Hematopoietic multipotent progenitor cell treated with erythropoietin and hydrocortisone succinate and interleukin-3 and kit ligand, for 8 days (in vitro differentiated cells): ENCODE results near the gene AXDND1.
"Not testable (repeated sequence)": the region's sequence is repeated elsewhere in the genome, so short reads cannot be mapped to it uniquely, and the experiment has no call there.

Experiments
- DNase-seq: peaks from one replicate; pipeline ENCODE4 v3.0.0-alpha.2; 2015

The AXDND1 gene

DNA sequence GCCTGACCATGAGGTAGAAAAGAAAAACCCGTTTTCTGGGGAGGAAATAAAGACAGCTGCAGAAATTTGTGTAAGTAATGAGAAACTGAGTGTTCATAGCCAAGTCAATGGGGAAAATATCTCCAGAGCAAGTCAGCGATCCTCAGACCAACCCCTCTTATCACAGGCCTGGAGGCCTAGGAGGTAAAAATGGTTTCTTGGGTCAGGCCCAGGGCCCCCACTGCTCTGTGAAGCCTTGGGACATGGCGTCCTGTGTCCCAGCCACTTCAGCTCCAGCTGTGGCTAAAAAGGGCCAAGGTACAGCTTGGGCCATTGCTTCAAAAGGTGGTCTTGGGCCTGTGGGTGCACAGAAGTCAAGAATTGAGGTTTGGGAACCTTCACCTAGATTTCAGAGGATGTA, 108.9 kb downstream of the AXDND1 start:
- no peak for DNase-seq

GRCh38 chr1:179476484-179476883, 110.7 kb downstream of the AXDND1 start:
- no peak for DNase-seq

- DNase-seq = no peak
Measured at GRCh38 chr1:179478370-179478769, 112.6 kb downstream of the AXDND1 start.

DNA sequence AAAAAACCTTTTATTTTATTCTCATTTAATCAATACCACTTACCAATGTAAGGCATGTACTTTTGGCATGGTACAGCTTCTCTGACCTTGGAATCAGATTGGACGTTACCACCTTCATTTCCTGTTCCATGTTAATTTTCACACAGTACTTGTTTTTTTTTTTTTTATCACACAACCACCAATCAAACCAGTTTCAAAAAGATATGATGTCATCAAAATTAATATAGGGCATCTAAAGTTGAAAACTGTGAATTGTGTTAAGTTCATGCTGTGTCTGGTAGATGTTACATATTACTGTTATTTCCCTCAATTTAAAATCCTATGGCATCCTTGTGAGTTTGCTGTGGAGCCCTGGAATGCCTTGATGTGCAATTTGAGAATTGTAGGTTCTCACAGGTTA, 124.8 kb downstream of the AXDND1 start:
- no peak for DNase-seq

DNA sequence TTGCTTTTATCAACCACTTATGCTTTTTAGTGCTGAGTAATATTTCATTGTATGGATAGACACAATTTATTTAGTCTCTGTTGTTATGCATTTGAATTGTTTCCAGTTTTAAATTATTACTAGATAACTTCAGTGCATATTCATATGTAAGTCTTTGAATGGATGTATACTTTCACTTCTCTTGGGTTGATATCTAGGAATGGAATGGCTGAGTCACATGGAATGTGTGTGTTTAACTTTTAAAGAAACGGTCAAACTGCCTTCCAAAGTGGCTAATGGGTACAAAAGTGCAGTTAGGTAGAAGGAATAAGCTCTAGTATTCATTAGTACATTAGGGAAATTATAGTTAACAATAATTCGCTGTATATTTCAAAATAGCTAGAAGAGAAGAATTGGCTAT, 127.6 kb downstream of the AXDND1 start:
- no peak for DNase-seq

DNA sequence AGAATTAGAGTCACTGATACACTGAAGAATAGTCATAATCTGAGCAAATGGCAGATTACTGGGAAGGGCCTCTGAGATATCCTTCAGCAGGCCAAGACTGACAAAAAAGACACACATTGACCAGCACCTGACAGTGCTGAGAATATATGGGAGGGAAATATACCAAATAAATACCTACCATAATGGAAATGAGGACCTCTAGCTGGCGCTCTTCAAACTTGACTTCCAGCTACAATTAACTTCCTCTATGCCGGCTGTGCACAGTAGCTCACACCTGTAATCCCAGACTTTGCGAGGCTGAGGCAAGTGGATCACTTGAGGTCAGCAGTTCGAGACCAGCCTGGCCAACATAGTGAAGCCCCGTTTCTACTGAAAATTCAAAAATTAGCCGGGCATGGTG, 140.4 kb downstream of the AXDND1 start:
- no peak for DNase-seq

DNA sequence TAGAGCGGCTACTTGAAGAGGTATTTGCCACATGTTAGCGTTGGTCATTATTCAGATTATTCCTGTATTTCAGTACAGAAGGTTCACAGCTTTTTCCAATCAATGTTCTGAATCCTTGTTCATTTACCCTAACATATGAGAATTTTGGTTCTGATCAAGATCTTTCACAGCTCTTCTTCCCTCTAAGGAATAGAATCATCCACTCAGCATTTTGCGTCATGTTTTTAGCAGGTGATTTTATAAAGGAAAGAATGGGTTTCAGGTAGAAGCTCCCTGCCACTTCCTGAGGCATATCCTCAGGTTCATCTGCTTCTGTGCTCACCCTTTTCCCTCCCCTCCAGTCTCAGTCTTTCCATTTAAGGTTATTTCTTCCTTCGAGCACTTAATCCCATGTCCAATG, 143.6 kb downstream of the AXDND1 start:
- no peak for DNase-seq

DNA sequence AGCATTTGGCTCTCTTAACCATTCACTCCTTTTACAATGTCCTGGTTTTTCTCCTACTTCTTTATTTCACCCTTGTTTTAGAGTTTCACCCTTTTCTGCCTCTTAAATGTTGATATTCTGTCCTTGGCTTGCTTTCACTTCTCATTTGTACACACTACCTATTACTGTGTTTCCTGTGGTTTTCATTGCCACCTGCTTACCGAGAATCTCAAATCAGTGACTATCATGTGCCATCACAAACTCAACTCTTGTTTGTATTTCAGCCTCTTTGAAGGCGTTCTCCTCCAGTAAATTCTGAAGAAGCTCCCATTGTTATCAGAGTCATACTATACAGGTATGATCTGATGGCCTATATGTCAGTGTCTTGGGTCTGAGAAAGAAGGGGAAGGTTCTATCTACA, 144.3 kb downstream of the AXDND1 start:
- no peak for DNase-seq

DNA sequence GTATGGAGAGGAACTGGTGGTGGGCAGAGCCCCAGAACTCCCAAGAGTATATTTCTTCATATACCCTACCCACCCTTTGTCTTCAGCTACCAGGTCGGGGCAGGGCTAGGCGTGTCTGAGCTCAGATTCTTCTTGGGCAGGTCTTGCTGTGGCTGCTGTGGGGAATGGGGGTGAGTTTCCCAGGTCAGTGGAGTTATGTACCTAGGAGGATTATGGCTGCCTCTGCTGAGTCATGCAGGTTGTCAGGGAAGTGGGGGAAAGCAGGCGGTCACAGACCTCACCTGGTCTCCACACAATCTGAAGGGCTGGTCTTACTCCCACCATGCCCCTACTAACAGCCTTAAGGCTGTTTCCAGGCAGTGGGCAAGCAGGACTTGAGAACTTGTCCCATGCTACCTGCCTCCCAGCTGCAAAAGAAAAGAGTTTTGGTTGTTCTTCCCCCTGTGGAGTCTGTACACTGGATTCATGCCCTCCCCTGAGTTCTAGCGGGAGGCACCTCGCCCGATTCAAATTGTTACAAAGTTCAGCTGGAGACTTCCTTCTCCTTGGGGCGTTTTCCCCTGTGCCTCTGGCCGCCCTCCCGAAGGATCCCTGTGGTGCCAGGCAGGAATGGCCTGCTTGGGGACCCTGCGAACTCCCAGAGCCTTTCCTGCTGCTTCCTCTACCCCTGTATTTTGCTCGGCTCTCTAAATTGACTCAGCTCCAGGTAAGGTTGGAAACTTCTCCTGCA, 151.4 kb downstream of the AXDND1 start:
- DNase-seq = no peak

DNA sequence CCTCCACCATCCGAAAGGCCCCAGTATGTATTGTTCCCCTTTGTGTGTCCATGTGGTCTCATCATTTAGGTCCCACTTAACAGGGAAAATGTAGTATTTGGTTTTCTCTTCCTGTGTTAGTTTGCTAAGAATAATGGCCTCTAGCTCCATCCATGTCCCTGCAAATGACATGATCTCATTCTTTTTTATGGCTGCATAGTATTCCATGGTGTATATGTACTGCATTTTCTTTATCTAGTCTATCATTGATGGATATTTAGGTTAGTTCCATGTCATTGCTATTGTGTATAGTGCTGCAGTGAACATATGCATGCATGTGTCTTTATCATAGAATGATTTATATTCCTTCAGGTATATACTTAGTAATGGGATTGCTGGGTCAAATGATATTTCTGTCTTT, 152.8 kb downstream of the AXDND1 start:
- not testable (repeated sequence) for DNase-seq

DNA sequence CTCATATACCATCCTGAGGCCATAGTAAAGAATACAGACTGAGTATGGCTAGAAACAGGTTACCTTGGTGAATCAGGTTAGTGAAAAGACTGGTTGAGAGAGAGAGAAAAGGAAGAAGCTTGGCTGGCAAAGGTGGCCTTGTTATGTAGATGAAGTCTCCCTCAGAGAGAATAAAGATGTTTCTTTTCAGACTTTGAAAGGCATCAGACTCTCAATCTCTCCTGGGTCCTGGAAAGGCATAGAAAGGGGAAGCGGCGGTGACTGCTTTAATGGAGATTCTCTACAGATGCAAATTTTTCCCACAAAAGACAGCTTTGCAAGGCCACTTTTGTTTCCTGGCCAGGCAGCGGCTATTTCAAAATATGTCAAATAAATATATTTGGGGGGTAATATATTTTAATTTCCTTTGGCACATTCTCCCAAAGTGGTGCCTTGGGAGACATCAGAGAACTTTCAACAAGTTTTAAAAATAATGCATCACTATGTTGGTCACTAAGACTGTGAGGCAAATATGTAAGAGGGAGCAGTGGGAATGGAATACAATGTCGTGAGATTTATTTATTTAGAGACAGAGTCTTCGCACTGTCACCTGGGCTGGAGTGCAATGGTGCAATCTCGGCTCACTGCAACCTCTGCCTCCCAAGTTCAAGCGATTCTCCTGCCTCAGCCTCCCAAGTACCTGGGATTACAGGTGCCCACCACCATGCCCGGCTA, 163.9 kb downstream of the AXDND1 start:
- DNase-seq = no peak

DNA sequence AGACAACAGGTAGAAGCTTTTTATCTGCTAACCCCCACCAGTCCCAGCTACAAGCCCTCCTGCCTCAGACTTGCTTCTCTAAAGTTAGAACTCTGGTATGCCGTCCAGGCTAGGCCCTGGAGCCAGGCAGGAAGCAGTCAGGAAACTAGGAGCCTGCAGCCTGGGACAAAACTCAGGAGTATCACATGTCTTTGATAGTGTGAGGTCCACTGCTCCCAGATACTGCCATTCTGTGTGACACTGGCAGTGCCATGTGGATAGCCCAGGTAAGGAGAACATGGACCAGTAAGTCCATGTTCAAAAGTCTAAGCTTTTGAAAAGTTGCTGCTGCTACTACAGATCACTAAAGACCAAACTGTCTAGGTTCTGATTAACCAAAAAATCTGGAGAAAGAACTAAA, 164.6 kb downstream of the AXDND1 start:
- no peak for DNase-seq

DNA sequence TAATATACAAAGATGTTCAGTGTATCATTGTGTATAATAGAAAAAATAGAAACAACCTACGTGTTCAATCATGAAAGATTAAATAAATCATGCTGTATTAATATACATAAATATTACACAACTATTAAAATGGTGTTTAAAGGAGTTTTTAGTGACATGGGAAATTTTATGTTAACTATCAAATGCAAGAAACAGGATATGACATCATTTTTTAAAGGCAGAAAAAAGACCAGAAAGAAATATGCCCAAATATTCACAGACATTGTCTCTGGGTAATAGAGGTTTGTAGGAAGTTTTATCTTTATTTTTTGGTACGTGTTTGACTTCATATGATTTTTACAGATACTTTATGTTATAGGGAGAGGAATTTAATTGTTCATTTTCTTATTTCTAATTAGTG, 176.0 kb downstream of the AXDND1 start:
- DNase-seq = no peak

DNA sequence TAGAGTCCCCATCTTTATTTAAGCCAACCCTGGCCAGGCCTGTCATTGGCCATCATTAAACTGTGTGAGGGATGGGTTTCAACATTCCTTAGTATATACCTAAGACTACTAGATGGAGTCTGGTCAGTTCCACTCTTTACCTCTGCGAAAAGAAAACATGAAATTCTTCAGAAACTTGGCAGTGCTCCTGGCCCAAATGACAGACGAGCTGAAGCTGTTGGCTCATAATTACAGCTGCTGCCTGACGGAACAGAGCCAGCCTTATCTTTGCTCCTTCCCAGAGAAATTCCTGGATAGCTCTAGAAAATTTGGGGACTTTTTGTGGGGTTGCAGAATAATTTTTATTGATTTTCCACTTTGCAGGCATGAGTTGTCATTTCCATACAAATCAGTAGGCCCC, 179.6 kb downstream of the AXDND1 start:
- no peak for DNase-seq

- DNase-seq = no peak
Measured at GRCh38 chr1:179547021-179547535, 181.3 kb downstream of the AXDND1 start.

DNA sequence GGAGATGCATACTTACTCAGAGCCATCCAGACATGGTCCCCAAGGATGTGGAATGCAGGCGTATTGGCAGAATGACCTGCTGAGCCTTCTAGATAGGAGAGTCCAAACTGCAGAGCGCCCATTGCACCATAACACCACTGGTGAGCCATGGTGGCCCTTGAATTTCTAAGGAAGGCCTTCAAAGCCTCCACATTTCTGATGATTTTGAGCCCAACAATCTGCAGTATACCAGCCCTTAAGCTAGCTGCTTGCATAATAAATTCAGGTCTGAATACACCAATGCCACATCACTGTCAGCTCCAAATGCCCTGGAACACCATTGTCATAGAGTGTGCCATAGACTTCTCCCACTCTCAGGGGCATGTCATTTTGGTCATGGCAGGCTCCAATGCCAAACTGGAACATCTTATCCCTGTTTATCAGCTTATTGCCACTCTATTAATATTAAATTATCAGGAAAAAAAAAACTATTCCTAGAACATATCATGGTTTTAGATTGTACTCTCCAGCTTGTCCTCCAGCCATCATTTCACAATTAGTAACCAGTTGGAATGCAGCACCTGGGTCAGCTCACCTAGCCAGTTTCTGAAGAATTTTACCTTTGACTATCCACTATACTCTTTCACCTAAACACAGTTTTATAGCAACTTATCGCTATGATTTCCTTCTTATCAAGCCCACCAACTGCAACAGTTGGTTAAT, 183.0 kb downstream of the AXDND1 start:
- no peak for DNase-seq

DNA sequence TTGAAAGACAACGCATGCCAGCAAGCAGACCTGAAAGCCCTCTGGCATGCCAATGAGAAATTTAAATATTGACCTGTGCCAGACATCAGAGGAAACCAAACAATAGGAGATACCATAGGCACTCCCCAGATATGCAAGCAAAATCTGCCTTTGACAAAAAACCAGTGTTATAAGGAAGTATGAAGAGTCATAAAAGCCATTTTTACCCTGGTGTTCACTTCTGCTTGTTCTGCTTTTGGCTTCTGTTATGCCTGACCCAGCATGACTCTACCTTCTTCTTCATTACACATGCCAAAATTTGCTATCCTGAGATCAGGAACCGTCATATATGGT, 183.6 kb downstream of the AXDND1 start:
- no peak for DNase-seq

DNA sequence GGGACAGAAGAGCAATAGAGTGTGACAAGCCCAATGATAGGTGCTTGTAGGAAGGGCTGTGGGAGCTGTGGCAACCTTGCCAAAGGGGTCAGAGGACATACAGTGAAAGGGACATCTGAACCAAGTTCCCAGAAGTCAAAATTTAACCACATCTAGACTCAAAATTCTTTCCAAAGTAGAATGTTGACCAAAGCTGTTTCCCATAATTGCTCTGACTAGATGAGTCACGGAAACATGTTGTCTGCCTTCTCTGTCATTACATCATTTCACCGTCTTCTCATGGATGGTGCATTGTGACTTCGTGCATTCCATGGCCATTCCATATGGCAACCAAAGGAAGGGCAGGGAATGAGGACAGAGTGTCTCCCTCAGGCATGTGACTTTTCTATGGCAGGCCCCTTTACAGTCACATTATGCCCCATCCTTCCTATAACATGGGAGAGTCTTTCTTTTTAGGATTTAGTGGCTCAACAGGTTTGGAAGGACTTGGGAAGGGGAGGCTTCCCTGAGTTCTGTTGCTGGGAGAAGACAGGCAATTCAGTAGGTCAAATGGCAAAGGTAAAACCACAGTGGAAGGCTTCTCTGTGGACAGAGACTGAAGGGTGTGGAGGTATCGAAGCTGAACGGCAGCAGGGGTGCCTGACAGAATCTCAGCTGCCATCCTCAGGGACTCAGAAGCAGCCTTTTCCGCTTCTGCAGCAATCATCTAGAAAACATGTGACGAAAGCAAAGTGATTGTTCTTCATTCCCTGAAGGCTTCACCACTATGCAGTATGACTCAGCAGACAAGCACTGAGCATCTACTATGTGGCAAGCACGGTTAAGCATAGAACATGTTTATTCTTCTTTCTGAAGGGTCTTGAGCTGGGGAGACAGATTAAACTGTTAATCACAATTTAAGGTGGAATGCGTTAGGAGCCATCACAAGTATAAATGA, 185.2 kb downstream of the AXDND1 start:
- DNase-seq = no peak

- no peak for DNase-seq
Measured at GRCh38 chr1:179554427-179554826, 188.7 kb downstream of the AXDND1 start.

GRCh38 chr1:179558078-179558477, 192.3 kb downstream of the AXDND1 start:
- DNase-seq = no peak

DNA sequence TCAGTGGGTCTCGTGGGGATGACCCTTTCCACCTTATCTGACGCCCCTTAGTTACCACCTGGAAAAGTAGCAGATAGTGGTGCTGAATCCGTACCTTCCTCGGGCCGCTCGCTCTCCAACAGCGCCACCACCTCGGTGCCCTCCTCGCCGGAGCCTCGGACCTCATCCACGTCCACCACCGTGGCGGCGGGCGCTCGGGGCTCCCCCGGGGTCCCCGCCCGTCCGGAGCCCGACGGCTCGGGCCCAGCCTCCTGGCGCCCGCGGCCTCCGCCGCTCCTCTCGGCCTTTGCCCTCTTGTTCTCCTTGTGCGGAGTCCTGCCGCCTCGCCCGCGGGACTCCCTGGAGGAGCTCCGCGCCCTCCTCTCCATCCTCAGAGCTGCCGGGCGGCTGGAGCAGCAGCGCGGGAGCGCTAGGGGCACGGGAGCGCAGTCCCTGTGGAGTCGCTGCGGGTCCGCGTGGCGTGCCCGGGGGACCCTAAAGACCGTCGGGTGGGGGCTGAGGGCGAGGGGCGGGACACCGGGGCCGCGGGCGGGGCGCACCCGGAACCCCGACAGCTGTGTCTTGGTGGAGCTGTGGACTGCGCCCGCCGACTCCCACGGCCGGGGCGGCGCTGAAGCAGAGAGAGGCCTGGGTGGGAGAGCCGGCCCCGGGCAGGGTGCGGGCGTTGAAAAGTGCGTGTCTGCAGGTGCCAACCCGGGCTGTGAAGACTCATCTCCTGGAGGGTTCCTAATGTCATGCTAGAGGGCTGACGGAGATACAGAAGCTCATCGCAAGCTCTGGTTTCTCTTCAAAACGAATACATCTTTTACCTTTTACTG, 209.9 kb downstream of the AXDND1 start, which contains the start of gene NPHS2:
TSS of gene NPHS2 (minus strand) at position 452 of the 818 bp plus-strand sequence. CDS start at position 368, 84 bp downstream.
- DNase-seq = no peak

DNA sequence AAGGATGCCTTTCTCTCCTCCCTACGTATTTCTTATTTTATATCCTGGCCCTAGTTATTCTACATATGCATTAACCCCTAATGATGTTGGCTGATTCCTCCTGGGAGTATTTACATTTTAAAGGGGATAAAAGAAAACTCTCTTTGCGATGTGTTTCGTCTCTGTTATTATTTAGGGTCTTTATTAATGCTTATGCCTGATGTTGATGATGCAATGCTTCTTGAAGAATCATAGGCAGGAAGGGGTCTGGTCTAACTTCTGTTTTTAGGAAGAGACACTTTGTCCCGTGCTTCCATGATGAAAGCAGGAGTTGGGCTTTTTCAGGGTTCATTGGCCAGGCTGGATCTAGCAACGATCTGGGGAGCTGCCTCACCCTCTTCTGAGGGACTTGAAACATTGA, 210.7 kb downstream of the AXDND1 start:
- no peak for DNase-seq
